Peyer's patch (tissue), 4 donors: ENCODE results near the gene LMX1B.

Experiments used
- CTCF ChIP-seq, 6 experiments: fragments of 450-650 bp in 4 of 6; fragments of 200-600 bp in 2 of 6; sonication (generic) in 1 of 6; IDR thresholded peaks; one replicate each; pipeline ENCODE4 v1.5.1; 2017 to 2019; ENCODE audit warnings: antibody characterized with exemption in 6 of 6, mild to moderate bottlenecking in 3 of 6, moderate library complexity in 1 of 6
- POLR2A ChIP-seq, 2 donors: fragments of 450-650 bp; IDR thresholded peaks; one replicate each; pipeline ENCODE4 v1.5.1; 2017; ENCODE audit warnings: antibody characterized with exemption in 2 of 2, mild to moderate bottlenecking in 2 of 2, moderate library complexity in 2 of 2

- no peak for TF ChIP-seq CTCF (IDR thresholded peaks at IDR 0.05)
- TF ChIP-seq POLR2A (IDR thresholded peaks at IDR 0.05) = no peak
Observed at GRCh38 chr9:126620478-126620877, 6.8 kb downstream of the LMX1B start.
